NK-92 (cell line): ENCODE results near the gene MOCS2.
"Not testable (repeated sequence)": the region's sequence is repeated elsewhere in the genome, so short reads cannot be mapped to it uniquely, and the experiment has no call there.

Experiments used
- DNase-seq: peaks from one replicate; lab custom pipeline; 2025; ENCODE audit not compliant: unreplicated experiment; lab: John Stamatoyannopoulos, UW

MOCS2 gene, protein sequence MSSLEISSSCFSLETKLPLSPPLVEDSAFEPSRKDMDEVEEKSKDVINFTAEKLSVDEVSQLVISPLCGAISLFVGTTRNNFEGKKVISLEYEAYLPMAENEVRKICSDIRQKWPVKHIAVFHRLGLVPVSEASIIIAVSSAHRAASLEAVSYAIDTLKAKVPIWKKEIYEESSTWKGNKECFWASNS

DNA sequence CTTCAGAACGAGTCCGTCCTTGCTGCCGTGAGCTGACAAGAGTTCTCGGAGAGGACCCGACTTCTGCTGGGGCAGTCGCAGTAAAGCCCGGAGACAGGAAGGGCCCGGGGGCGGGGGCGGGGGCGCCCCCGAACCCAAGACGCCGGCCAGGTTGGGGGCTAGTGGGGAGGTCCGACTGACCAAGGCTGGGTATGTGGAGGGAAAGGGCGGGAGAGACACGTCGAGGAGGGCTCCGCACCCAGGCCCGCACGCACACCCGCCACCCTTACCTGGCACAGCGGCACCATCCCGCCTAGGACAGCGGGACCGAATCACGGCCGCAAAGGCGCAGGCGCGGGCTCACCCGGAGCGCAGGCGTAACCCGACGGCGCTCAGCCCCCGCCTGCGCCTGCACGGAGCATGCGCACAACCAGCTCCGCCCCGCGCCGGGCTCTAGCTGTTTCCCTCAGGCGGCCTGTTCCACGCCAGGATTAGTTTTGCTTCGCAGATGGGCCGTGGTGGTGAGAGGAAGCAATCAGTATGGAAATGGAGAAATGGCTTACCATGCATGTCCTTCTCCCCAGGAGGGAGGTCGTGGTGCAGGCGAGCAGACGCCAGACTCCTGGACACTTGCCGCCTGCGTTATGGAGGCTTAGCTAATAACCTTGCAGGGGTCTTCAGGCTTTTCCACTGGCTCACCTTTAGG is at the start of gene MOCS2:
TSS of gene MOCS2 (minus strand) at position 315 of the 685 bp plus-strand sequence. CDS start 2,583 bp downstream, outside the sequence.
- DNase-seq, result peak; percentile 53

DNA sequence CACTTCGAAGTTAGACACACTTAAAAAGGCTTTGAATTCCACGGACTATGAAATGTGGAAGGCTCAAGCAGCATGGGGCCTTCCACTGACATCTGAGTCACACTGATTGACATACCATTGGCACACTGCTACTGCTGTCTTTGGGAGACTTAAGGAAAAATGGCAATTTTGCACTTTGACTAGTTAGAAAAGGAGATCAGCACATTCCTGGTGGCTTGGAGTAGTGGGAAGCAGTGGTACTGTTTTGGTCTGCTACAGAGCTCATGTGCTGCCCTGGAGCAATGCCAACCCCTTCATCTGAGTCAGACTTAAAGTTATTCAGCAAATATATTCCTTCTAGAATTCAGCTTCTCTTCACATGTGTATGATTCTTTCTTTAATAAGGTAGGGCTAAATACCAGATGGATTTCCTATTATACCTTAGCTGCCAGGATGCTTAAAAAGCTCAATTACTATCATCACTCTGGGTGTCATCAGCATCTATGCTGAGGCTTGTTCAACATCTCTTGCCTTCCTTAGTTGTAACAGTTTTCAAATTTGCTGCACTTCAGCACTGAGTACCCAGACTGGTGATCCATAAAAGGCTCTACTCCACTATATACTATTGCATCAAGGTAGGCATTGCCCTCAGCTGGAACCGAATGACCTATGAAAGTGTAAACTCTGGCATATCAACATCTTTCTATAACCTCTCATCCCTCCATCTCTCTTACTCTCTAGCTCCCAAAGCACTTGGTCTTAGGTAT is 42.3 kb upstream of the MOCS2 start:
- DNase-seq, result no peak

DNA sequence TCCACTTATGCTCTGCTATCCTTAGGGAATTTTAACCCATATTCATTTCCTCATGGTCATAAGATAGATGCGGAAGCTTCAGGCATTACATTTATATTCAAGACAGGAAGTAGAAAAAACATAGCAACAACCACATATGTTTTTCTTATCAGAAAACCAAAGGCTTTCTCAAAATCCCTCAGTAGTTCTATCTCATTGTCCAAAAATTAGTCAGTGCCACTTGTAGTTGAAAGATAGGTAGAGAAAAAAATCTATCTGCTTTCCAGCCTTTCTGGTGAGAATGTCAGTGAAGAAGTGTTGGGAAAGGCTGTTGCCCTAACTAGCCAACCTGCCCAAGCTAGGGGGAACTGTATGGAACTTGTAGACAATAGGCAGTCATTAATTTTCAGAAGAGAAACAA is 23.5 kb upstream of the MOCS2 start:
- DNase-seq, result no peak

DNA sequence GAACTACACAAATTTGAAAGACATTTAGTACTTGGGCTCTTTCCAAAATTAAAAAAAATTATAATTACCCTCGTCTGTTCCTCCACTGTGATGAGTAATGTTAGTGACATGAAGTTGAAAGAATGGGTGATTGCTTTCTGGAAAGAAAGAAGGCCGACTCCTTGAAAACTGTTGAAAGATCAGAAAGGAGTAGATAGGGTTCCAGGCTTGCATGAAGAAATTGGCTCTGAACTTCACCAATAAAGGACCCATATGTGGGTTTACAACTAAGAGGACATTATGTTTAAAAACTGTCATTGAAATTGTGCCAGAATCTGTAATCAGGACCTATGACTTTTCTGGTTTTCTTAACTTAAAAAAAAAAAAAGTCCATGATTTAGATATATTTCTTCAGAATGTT is 20.7 kb upstream of the MOCS2 start:
- no peak for DNase-seq

DNA sequence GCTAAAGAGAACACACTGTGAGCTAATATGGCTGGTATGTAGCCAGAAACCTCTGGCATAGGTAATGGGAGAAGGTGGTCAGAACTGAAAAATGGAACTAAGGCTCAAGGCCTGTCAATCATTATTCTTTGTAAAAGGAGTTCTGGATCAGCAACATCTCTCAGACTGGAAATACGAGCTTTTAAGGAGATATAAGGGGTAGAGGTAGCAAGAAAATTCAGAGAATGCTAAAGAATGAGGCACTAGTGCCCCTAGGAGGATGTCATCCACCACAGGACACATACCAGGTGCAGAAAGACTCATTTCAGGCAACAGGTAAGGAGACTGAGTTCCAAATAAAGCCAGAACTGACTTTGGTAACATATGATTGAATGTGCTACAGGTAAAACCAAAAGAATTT is 18.9 kb upstream of the MOCS2 start:
- no peak for DNase-seq

DNA sequence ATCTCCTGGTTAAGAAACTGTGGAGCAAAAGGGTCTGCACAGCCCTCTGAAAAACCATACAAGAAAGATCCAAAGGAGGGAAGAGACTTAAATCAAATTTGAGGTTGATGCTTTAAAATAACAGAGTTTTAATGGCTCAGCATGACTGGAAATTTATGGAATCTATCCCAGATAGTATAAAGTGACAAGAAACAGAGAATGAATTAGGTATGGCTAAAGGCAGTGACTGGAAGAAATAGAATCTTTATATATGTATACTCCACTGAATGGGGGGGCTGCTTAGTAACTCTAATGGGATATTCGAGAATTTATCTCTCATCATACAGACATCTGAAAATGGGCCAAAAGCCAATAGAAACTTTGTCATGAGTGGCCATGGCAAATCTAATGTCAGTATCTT is 17.6 kb upstream of the MOCS2 start:
- no peak for DNase-seq

DNA sequence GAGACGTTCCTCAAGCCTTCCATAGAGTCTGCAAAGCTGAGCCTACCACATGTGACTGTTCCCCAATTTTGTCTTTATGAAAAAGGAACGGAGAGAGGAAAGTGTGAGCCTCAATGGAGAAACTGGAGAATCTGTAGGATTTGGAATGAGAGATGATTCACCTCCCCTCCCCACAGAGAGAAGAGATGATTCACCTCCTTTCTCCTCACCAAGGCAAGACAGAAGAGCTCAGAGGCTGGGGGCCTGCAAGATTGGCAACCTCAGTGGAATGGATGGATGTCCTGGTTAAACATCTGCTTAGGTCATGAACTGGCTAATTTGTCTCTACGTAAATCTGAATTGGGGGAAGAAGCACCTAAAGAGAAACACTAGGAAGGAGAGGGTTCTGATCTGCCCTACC is 17.0 kb upstream of the MOCS2 start:
- no peak for DNase-seq

DNA sequence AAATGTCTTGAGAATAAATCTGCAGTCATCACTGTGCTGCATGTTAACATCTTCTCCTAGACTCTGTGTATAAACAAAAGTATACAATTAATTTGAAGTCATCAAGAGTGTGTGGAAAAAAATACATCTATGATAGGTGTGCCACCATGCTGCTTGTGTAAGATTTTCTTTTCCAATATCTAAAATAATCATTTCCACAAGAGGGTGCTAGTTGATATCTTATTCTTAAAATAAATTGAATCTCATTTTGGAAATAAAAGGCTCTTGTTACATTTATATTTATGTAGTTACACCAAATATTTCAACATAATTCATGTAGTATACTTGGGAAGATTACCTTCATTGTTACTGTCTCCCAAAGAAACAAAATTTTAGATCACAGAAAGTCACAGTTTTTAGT is 14.1 kb upstream of the MOCS2 start:
- DNase-seq, result no peak

DNA sequence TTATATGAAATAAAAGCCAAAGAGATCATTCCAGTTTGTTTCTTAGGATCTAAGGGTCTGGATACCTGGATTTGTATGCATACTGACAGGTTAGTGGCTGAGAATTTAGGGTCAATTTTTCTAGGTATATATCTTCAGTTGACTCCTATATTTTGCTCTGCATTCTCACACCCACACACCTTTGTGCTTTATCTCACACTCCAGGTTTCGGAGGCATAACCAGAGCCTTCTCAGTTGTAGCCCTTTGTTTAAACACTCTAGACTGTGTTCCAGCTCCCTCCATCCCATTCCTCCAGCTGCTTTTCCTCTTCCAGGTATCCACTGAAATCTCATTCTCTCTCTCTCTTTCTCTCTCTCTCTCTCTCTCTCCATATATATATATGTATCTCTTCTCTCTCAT is 10.6 kb upstream of the MOCS2 start:
- no peak for DNase-seq

DNA sequence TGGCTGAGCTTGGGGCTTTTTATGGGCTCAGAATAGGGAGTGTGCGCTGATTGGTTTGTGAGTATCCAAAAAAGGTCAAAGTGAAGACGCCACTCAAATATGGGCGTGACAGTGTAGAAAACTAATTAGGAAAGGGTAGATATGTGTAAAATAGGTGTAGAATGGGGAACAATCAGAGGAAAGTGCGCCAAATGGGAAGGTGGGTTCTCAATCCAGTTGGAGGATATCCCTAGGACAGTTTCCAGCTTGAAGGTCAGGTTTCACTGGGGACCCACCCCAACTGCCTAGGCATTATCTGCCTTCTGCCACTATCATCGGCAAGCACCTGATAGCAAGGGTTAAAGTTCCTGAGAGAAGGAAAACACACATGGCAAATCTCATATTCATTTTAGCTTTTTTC is 9.3 kb upstream of the MOCS2 start:
- DNase-seq, result no peak

DNA sequence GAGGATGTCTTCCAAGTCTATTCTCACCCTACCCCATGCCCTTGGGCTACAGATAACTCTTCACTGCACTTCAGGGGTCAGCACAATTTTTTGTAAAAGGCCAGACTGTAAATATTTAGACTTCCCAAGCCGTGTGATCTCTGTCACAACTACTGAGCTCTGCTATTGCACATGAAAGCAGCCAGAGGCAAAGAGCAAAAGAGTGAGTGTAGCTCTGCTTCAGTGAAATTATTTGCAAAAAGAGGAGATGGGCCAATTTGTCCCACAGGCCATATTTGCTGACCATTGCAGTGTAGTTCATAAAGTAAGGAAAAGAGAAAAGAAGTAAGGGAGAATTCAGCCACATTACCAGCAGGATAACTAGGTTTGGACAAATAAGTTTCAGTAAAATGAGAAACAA is 7.0 kb upstream of the MOCS2 start:
- DNase-seq, result no peak

DNA sequence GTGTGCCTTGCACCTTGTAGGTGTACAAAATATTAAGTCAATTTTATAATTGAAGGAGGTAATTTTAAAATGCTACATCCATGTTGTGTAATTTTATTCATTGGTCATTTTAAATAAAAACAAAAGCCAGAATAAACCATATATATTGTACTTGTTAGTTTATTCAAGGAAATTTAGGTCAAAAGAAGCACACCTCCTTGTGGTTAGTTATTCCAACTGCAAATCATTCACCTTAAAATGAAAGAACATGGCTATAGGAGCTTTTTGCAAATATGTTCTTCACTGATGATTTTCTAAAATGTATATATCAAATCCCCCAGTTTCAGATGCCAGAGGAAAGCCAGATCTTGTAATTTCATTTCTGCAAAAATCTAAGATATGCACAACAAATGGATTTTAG is 5.4 kb upstream of the MOCS2 start:
- no peak for DNase-seq

DNA sequence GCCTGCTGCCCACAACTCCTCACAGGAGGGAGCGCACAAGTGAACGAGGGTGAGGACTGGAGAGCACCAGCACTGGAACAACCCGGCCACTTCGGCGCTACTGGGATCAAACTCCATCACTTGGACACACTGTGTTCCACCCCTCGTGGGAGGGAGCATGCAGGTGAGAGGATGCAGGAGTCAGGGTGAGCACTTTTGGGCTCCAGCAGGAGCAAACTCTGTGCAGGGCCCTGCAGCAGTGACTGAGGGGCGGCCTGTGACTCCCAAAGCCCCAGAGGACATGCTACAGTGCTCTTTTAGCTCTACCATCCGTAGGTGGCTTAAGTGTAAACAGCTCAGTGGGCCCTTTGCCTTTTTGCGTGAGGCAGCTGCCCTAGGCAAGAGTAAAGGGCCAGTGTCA is 4.4 kb upstream of the MOCS2 start:
- DNase-seq, result no peak

DNA sequence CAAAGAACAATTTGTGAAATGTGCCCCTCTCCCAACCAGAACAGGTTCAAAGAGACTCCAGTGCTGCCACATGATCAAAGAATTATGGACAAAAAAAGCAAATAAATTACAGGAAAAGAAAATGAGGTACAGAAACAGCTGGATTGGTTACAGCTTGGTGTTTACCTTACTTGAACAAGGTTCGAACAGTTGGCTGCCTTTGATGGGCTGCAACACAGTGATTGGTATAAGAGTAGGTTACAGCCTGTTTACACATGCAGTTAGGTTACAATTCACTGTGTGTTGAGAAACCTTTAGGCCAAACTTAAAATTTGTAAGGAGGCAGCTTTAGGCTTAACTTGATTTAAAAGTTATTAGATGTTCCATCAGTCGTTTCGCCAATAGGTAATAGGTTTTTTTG is 3.4 kb upstream of the MOCS2 start:
- DNase-seq, result no peak

DNA sequence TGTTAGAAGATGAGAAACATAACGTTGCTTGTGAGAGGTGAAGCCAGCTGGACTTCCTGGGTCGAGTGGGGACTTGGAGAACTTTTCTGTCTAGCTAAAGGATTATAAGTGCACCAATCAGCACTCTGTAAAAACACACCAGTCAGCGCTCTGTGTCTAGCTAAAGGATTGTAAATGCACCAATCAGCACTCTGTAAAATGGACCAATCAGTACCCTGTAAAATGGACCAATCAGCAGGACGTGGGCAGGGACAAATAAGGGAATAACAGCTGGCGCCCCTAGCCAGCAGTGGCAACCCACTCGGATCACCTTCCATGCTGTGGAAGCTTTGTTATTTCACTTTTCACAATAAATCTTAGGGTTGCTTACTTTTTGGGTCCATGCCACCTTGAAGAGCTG is 2.8 kb upstream of the MOCS2 start:
- not testable (repeated sequence) for DNase-seq

DNA sequence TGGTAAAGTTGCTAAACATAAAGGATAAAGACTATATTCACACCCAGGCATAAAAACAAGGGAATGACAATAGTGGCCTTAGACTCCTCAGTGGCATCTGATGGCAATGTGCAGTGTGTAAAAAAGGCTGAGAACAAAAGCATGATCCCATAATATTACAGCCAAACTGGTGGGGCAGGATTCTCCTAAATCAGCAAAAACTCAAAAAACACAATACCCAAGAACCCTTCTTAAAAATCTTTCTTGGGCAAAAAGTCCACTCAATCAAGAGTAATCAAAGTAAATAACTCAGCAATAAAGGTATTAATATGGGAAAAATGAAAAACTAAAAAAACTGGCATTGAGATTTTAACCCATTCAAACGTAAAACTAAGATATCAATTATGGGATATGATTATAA is 1.6 kb upstream of the MOCS2 start:
- DNase-seq, result no peak

DNA sequence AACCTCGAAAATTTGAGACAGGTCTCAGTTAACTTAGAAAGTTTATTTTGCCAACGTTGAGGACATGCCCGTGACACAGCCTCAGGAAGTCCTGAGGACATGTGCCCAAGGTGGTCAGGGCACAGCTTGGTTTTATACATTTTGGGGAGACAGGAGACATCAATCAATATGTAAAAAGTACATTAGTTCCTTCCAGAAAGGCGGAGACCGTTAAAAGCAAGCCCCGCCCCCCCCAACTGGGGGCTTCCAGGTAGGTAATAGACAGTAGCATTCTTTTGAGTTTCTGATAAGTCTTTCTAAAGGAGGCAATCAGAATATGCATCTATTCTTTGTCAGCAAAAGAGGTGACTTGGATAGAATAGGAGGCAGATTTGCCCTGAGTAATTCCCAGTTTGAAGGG is 599 bp upstream of the MOCS2 start:
- DNase-seq, result no peak

DNA sequence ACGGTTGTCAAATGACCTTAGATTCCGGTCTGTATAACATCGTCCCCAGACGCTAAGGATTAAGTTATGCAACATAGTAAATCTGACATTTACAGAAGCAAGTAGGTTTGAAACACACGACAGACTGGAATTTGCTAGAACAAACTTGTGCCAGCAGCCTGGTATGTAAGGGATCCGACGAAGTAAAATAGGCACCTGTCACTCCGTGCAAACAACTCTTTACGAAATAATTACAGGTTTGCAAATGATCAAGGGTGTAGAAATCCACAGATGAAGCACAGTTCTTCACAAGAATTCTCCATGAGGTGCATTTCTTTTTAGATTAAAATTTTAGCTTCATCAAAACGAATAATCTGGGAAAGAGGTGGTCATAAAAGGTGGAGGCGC is 508 bp downstream of the MOCS2 start:
- no peak for DNase-seq

DNA sequence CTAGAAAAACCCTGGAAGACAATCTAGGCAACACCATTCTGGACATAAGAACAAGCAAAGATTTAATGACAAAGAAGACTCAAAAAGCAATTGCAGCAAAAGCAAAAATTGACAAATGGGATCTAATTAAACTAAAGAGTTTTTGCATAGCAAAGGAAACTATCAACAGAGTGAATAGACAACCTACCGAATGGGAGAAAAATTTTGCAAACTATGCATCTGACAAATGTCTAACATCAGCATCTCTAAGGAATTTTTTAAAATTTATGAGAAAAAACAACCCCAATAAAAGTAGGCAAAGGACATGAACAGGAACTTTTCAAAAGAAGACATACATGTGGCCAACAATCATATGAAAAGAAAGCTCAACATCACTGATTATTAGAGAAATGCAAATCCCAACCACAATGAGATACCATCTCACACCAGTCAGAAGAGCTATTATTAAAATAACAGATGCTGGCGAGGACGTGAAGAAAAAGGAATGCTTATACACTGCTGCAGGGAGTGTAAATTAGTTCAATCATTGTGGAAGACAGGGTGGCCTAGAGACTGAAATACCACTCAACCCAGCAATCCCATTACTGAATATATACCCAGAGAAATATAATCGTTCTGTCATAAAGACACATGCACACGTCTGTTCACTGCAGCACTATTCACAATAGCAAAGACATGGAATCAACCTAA is 3.8 kb downstream of the MOCS2 start:
- no peak for DNase-seq

DNA sequence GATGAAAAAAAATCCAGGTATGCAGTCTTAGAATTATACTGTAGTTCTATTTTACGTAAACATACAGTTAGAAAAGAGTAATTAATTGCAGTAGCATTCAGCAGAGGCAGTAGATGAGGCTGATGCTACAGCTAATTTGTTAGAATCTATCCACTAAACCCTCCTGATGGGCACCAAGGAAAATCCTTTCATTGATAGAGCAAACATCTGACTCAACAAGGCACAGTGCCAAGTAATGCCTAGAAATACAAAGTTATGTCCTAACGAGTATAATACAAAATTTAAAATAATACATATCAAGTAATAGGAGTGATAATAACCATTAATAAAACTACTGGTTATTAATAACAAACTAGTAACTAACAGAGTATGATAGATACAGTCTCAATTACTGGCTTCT is 9.0 kb downstream of the MOCS2 start:
- no peak for DNase-seq

DNA sequence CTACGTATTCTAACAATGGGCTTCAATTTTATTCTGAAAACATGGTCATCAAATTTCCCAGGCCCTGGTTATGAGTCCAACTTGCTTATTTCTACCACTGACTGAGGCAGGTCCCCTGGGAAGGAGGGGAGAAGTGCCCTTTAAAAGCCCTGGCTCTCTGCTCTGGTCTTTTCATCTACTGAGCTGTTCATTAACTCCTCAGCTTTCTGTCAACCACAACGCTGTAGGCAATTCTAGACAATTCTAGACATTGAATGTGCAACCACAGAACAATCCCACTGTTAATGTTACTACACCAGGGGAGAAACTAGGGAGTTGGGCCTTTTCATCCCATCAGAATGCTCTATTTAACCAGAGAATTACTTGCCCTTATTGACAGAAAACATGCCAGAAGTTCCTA is 10.0 kb downstream of the MOCS2 start:
- DNase-seq, result no peak
